Activated CD8-positive, alpha-beta memory T cell treated with anti-CD3 and anti-CD28 coated beads for 36 hours (primary cell): ENCODE results near the gene ASB10. TPM values are rescaled to one million over a fixed set of nuclear protein-coding genes. Genes with fewer than 3 reads are reported as not detected.

Source experiments
- CTCF ChIA-PET: fragments of 350-600 bp; sonication (Branson Sonifier 250); formaldehyde crosslinking; loops from one replicate; lab custom pipeline; 2021; ENCODE audit warnings: antibody characterized with exemption; lab: Charles Lee
- POLR2A ChIA-PET: fragments of 350-600 bp; sonication (Branson Sonifier 250); formaldehyde crosslinking; loops from one replicate; lab custom pipeline; 2021; ENCODE audit warnings: antibody characterized with exemption; lab: Charles Lee
- total RNA-seq, 2 experiments: library from RNA; stranded (reverse); gene quantifications; one replicate each; pipeline ENCODE4 v1.2.3, GENCODE V29; 2021

Gene ASB10
- total RNA-seq, 2 experiments from 2014 or later: not detected

GRCh38 chr7:151133986-151134742, 52.9 kb downstream of the ASB10 start:
- ChIA-PET CTCF (interaction anchor here (0.9 kb wide), 1 partner anchor 11 kb away, joined by 3 read pairs; no protein-coding TSS in a partner anchor), POLR2A (no interaction called here)

GRCh38 chr7:151133266-151133985, 53.6 kb downstream of the ASB10 start:
- CTCF ChIA-PET: interaction anchor here (0.9 to 1.2 kb wide), 2 partner anchors 10 kb away, joined by 3 to 5 read pairs; no protein-coding TSS in a partner anchor
- POLR2A ChIA-PET: no interaction called here

GRCh38 chr7:151132461-151133205, 54.4 kb downstream of the ASB10 start:
- ChIA-PET POLR2A (no interaction called here), CTCF (interaction anchor here (1.2 kb wide), 1 partner anchor 9 kb away, joined by 5 read pairs; no protein-coding TSS in a partner anchor)

- ChIA-PET POLR2A (no interaction called here), CTCF (interaction anchor here (1.1 to 1.2 kb wide), 2 partner anchors 8 to 21 kb away, joined by 3 to 5 read pairs; no protein-coding TSS in a partner anchor)
Measured at GRCh38 chr7:151131592-151132293, 55.3 kb downstream of the ASB10 start.

GRCh38 chr7:151131224-151131591, 55.8 kb downstream of the ASB10 start:
- CTCF ChIA-PET: interaction anchor here (1.1 kb wide), 1 partner anchor 20 kb away, joined by 3 read pairs; no protein-coding TSS in a partner anchor
- POLR2A ChIA-PET: no interaction called here

GRCh38 chr7:151130741-151131157, 56.3 kb downstream of the ASB10 start:
- ChIA-PET CTCF (interaction anchor here (1.1 kb wide), 1 partner anchor 20 kb away, joined by 3 read pairs; no protein-coding TSS in a partner anchor), POLR2A (no interaction called here)

- CTCF ChIA-PET: interaction anchor here (1.3 kb wide), 1 partner anchor 19 kb away, joined by 3 read pairs; no protein-coding TSS in a partner anchor
- POLR2A ChIA-PET: no interaction called here
Measured at GRCh38 chr7:151129960-151130591, 57.0 kb downstream of the ASB10 start.

GRCh38 chr7:151129117-151129959, 57.7 kb downstream of the ASB10 start:
- ChIA-PET CTCF (interaction anchor here (1.2 to 1.3 kb wide), 2 partner anchors 18 to 43 kb away, joined by 3 to 4 read pairs; no protein-coding TSS in a partner anchor), POLR2A (no interaction called here)

GRCh38 chr7:151128716-151129115, 58.3 kb downstream of the ASB10 start:
- ChIA-PET POLR2A (no interaction called here), CTCF (interaction anchor here (1.2 to 1.4 kb wide), 3 partner anchors 9 to 43 kb away, joined by 3 to 4 read pairs (median 3); no protein-coding TSS in a partner anchor)

- ChIA-PET CTCF (interaction anchor here (1.2 to 1.4 kb wide), 2 partner anchors 9 to 44 kb away, joined by 3 to 4 read pairs; no protein-coding TSS in a partner anchor), POLR2A (no interaction called here)
Measured at GRCh38 chr7:151128144-151128543, 58.9 kb downstream of the ASB10 start.

- ChIA-PET POLR2A (no interaction called here), CTCF (interaction anchor here (0.7 to 0.9 kb wide), 2 partner anchors 44 to 178 kb away, joined by 3 read pairs; no protein-coding TSS in a partner anchor)
Measured at GRCh38 chr7:151126491-151127137, 60.4 kb downstream of the ASB10 start.

- POLR2A ChIA-PET: no interaction called here
- CTCF ChIA-PET: interaction anchor here (0.8 to 1.8 kb wide), 3 partner anchors 42 to 185 kb away, joined by 3 to 4 read pairs (median 3); partner anchors contain the start of gene GBX1
Measured at GRCh38 chr7:151125846-151126481, 61.1 kb downstream of the ASB10 start.
